CD14-positive monocyte (primary cell): Measurements from ENCODE around the gene OPN1MW2. TPM values are rescaled to one million over a fixed set of nuclear protein-coding genes. Genes with fewer than 3 reads are reported as not detected.
"Not testable (repeated sequence)": the region's sequence is repeated elsewhere in the genome, so short reads cannot be mapped to it uniquely, and the experiment has no call there.

Source experiments
- DNase-seq, 3 donors: peaks; one replicate each; pipeline ENCODE4 v3.0.0-alpha.2; 2011 to 2022
- H2AFZ ChIP-seq: 2 replicates; pipeline ENCODE4 v1.6.0; 2012; ENCODE audit warnings: mild to moderate bottlenecking, low read depth, low read length, inconsistent platforms; ENCODE audit not compliant: insufficient read depth, poor library complexity, severe bottlenecking
- H3K27ac ChIP-seq, 2 donors: 1 replicate in 1 of 2; 2 replicates in 1 of 2; pipeline ENCODE4 v1.5.1; 2012 to 2013; ENCODE audit warnings: low read length in 2 of 2, control low read depth in 1 of 2, inconsistent platforms in 1 of 2, low read depth in 1 of 2, mild to moderate bottlenecking in 1 of 2
- H3K27me3 ChIP-seq, 2 donors: one replicate each; pipeline versions ENCODE4 v1.6.0 to v1.6.1; 2011 to 2013; ENCODE audit warnings: low read length in 2 of 2; ENCODE audit not compliant: control insufficient read depth in 2 of 2, insufficient read depth in 2 of 2
- H3K36me3 ChIP-seq, 2 donors: replicated peaks in 1 of 2; 1 replicate in 1 of 2; 2 replicates in 1 of 2; pipeline versions ENCODE4 v1.5.1 to v1.6.1; 2012 to 2013; ENCODE audit warnings: low read length in 2 of 2, control low read depth in 1 of 2, inconsistent platforms in 1 of 2, mild to moderate bottlenecking in 1 of 2; ENCODE audit not compliant: insufficient read depth in 2 of 2, control insufficient read depth in 1 of 2
- H3K4me1 ChIP-seq, 2 donors: 1 replicate in 1 of 2; 2 replicates in 1 of 2; pipeline versions ENCODE4 v1.5.1 to v1.6.1; 2012 to 2013; ENCODE audit warnings: low read length in 2 of 2, control low read depth in 1 of 2, inconsistent platforms in 1 of 2, mild to moderate bottlenecking in 1 of 2, moderate library complexity in 1 of 2; ENCODE audit not compliant: insufficient read depth in 2 of 2, control insufficient read depth in 1 of 2
- H3K4me2 ChIP-seq: replicated peaks from 2 replicates; pipeline ENCODE3; 2012; ENCODE audit warnings: low read length, moderate library complexity, mild to moderate bottlenecking; ENCODE audit not compliant: poor library complexity, severe bottlenecking; ENCODE audit errors: extremely low read depth
- H3K4me3 ChIP-seq, 3 experiments: fragments of 200-600 bp in 1 of 3; sonication (generic) in 1 of 3; replicated peaks in 1 of 3; 1 replicate in 2 of 3; 2 replicates in 1 of 3; pipeline ENCODE4 v1.5.1; 2011 to 2013; ENCODE audit warnings: low read length in 3 of 3, mild to moderate bottlenecking in 3 of 3, control low read depth in 2 of 3, low read depth in 2 of 3, inconsistent platforms in 1 of 3, moderate library complexity in 1 of 3
- H3K79me2 ChIP-seq: 2 replicates; pipeline ENCODE4 v1.6.0; 2012; ENCODE audit warnings: mild to moderate bottlenecking, control low read depth, inconsistent platforms, low read length, moderate library complexity; ENCODE audit not compliant: insufficient read depth
- H3K9ac ChIP-seq: 2 replicates; pipeline ENCODE4 v1.6.0; 2017; ENCODE audit warnings: low read length, mild to moderate bottlenecking; ENCODE audit not compliant: insufficient read depth, poor library complexity, severe bottlenecking
- H3K9me3 ChIP-seq, 2 donors: replicated peaks in 1 of 2; 1 replicate in 1 of 2; 2 replicates in 1 of 2; pipeline versions ENCODE4 v1.5.1 to v1.6.1; 2012 to 2013; ENCODE audit warnings: low read length in 2 of 2, control low read depth in 1 of 2; ENCODE audit not compliant: control insufficient read depth in 1 of 2, insufficient read depth in 1 of 2
- H4K20me1 ChIP-seq: 2 replicates; pipeline ENCODE4 v1.6.0; 2012; ENCODE audit warnings: mild to moderate bottlenecking, low read length, control low read depth, moderate library complexity; ENCODE audit not compliant: insufficient read depth
- H3K27ac Mint-ChIP-seq, 7 donors: one replicate each; pipeline ENCODE4 v1.8.0; 2020; ENCODE audit warnings: mild to moderate bottlenecking in 7 of 7, mixed read lengths in 7 of 7, moderate library complexity in 6 of 7, inconsistent platforms in 2 of 7
- H3K27me3 Mint-ChIP-seq, 3 donors: one replicate each; pipeline ENCODE4 v1.8.0; 2021 to 2022; ENCODE audit warnings: low read depth in 3 of 3, mild to moderate bottlenecking in 3 of 3, mixed read lengths in 3 of 3, moderate library complexity in 3 of 3, inconsistent platforms in 1 of 3
- H3K36me3 Mint-ChIP-seq, 2 donors: one replicate each; pipeline ENCODE4 v1.8.0; 2020; ENCODE audit warnings: mixed read lengths in 2 of 2, inconsistent platforms in 1 of 2, mild to moderate bottlenecking in 1 of 2
- H3K4me1 Mint-ChIP-seq: one replicate; pipeline ENCODE4 v1.8.0; 2020; ENCODE audit warnings: mild to moderate bottlenecking, mixed read lengths
- H3K4me3 Mint-ChIP-seq, 2 donors: one replicate each; pipeline ENCODE4 v1.8.0; 2020; ENCODE audit warnings: mild to moderate bottlenecking in 2 of 2, mixed read lengths in 2 of 2, moderate library complexity in 1 of 2
- H3K9me3 Mint-ChIP-seq, 7 donors: one replicate each; pipeline ENCODE4 v1.8.0; 2020 to 2022; ENCODE audit warnings: mixed read lengths in 7 of 7, mild to moderate bottlenecking in 6 of 7, moderate library complexity in 6 of 7, inconsistent platforms in 2 of 7
- WGBS: methylation state at CpG from one replicate; pipeline ENCODE4 v1.1.5; 2013; ENCODE audit warnings: missing lambda C conversion rate; ENCODE audit not compliant: insufficient coverage; 5-methylcytosine and 5-hydroxymethylcytosine counted together
- intact Hi-C, 2 donors: fragments of 100-400 bp; cut with micrococcal nuclease; formaldehyde crosslinking; loops; one replicate each; pipeline versions ENCODE4 v1.15.0 to v1.15.1; 2023
- polyA minus RNA-seq: library from RNA; depleted of rRNA, polyadenylated mRNA; stranded (reverse); fragments of >200 nt; gene quantifications from 2 replicates; pipeline ENCODE4 v1.2.3, GENCODE V29; 2012
- polyA plus RNA-seq, 3 donors: library from polyadenylated mRNA; depleted of rRNA in 1 of 3; unstranded in 2 of 3; stranded (reverse) in 1 of 3; fragments of 300-500 nt in 2 of 3; fragments of >200 nt in 1 of 3; fragmentation: Illumina TruSeq in 2 of 3; gene quantifications; 1 replicate in 2 of 3; 2 replicates in 1 of 3; pipeline ENCODE4 v1.2.3, GENCODE V29; 2012 to 2021
- total RNA-seq, 12 experiments: library from RNA in 1 of 12; stranded (reverse) in 1 of 12; fragments of 120-200 nt in 1 of 12; gene quantifications; one replicate each; pipeline ENCODE4 v1.2.4 and lab custom pipeline; 2013 to 2026; ENCODE audit warnings: mixed read lengths in 6 of 12, inconsistent platforms in 1 of 12

OPN1MW2 gene
- not detected for total RNA-seq (2013)
- polyA plus RNA-seq: not detected
- polyA minus RNA-seq: not detected in 2 replicates
- 0 reads per million in 11 experiments for total RNA-seq (lab: John Stamatoyannopoulos, UW)

DNA sequence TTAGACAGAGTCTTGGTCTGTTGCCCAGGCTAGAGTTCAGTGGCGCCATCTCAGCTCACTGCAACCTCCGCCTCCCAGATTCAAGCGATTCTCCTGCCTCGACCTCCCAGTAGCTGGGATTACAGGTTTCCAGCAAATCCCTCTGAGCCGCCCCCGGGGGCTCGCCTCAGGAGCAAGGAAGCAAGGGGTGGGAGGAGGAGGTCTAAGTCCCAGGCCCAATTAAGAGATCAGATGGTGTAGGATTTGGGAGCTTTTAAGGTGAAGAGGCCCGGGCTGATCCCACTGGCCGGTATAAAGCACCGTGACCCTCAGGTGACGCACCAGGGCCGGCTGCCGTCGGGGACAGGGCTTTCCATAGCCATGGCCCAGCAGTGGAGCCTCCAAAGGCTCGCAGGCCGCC is at the start of gene OPN1MW2:
Gene OPN1MW2, plus strand, starts transcription at position 301 of the 400 bp plus-strand sequence. Its CDS starts 60 bp downstream, at position 361.
- DNase-seq, H3K27me3 ChIP-seq, H3K27ac Mint-ChIP-seq, H3K27ac ChIP-seq, H3K4me1 ChIP-seq, H3K9me3 Mint-ChIP-seq, H4K20me1 ChIP-seq, H3K27me3 Mint-ChIP-seq, H3K4me2 ChIP-seq, H3K4me3 ChIP-seq, intact Hi-C loops, H3K36me3 ChIP-seq, H3K79me2 ChIP-seq, H2AFZ ChIP-seq, H3K9me3 ChIP-seq, H3K36me3 Mint-ChIP-seq, H3K9ac ChIP-seq, H3K4me3 Mint-ChIP-seq, H3K4me1 Mint-ChIP-seq: not testable (repeated sequence)
- no CpG with 5 or more reads among the region's 16 CpGs for WGBS

- H3K9me3 Mint-ChIP-seq, H3K4me3 Mint-ChIP-seq, H2AFZ ChIP-seq, intact Hi-C loops, H3K4me2 ChIP-seq, H3K27ac Mint-ChIP-seq, H3K27me3 Mint-ChIP-seq, H3K27me3 ChIP-seq, H3K4me1 Mint-ChIP-seq, H4K20me1 ChIP-seq, DNase-seq, H3K27ac ChIP-seq, H3K36me3 Mint-ChIP-seq, H3K36me3 ChIP-seq, H3K79me2 ChIP-seq, H3K9me3 ChIP-seq, H3K4me3 ChIP-seq, H3K4me1 ChIP-seq, H3K9ac ChIP-seq: not testable (repeated sequence)
- WGBS: no CpG with 5 or more reads among the region's 11 CpGs
Measured at GRCh38 chrX:154172535-154172943, 47.0 kb upstream of the OPN1MW2 start.

- H3K27me3 Mint-ChIP-seq, H3K36me3 ChIP-seq, H3K9me3 Mint-ChIP-seq, H4K20me1 ChIP-seq, H3K9ac ChIP-seq, H3K79me2 ChIP-seq, H3K4me3 Mint-ChIP-seq, H3K4me1 ChIP-seq, H2AFZ ChIP-seq, intact Hi-C loops, H3K4me3 ChIP-seq, H3K27ac ChIP-seq, H3K36me3 Mint-ChIP-seq, H3K9me3 ChIP-seq, H3K27ac Mint-ChIP-seq, H3K4me2 ChIP-seq, H3K4me1 Mint-ChIP-seq, H3K27me3 ChIP-seq, DNase-seq: not testable (repeated sequence)
- no CpG with 5 or more reads among the region's 10 CpGs for WGBS
Measured at GRCh38 chrX:154174356-154174755, 45.2 kb upstream of the OPN1MW2 start.

- H3K4me3 Mint-ChIP-seq, H3K27ac ChIP-seq, H3K79me2 ChIP-seq, H3K9ac ChIP-seq, H3K9me3 ChIP-seq, H3K27me3 ChIP-seq, H3K4me2 ChIP-seq, H3K36me3 ChIP-seq, H3K36me3 Mint-ChIP-seq, DNase-seq, H3K9me3 Mint-ChIP-seq, H3K27me3 Mint-ChIP-seq, H4K20me1 ChIP-seq, H3K4me1 ChIP-seq, H3K4me1 Mint-ChIP-seq, H3K4me3 ChIP-seq, H2AFZ ChIP-seq, intact Hi-C loops, H3K27ac Mint-ChIP-seq: not testable (repeated sequence)
- WGBS: no CpG with 5 or more reads among the region's 14 CpGs
Measured at GRCh38 chrX:154182296-154182695, 37.3 kb upstream of the OPN1MW2 start, which contains the start of gene OPN1MW. OPN1MW (plus strand) TSS chrX:154182596; CDS start chrX:154182678, 82 bp downstream.
